Measurements from ENCODE around the gene TPCN2. TPM values are rescaled to one million over a fixed set of nuclear protein-coding genes. Genes with fewer than 3 reads are reported as not detected.

The TPCN2 gene
- total RNA-seq, 1 experiment from 2014 or later: 15.2 TPM

DNA sequence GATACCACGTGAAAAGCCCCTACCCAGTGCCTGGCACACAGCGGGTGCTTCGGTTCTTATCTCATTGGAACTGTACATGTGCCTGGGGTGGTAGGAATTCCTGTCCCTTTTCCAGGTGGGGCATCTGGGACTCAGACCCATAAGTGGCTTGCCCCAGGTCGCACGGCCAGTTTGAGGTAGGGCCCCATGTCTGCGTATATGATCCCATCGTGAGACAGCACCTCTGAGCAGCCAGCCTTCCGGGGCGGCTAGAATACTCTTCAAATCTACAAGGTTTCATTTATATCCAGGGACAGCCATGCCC lies 73.5 kb downstream of the TPCN2 start:
- Histone ChIP-seq H3K4me1 (ENCODE audit: control insufficient read depth in 1 of 2, insufficient read depth in 2 of 2, low read length in 2 of 2) (peaks cover 45 to 69% of the 10 kb centered on the region in 2 experiments), H2AFZ (ENCODE audit: low read depth, low read length, poor library complexity, severe bottlenecking) (no peak overlapping the region), H3K27me3 (ENCODE audit: insufficient read depth, low read length) (no peaks in the 10 kb centered on the region), H3K9ac (ENCODE audit: low read length) (peak overlapping the region; percentile 62), H3K9me2 (ENCODE audit: insufficient read depth) (no peaks in the 10 kb centered on the region), H4K20me1 (ENCODE audit: insufficient read depth) (no peaks in the 10 kb centered on the region), H3K4me2 (ENCODE audit: low read length) (peak overlapping the region; percentile 82), H3K79me2 (ENCODE audit: insufficient read depth, low read length) (no peaks in the 10 kb centered on the region), H3K9me3 (ENCODE audit: control insufficient read depth in 1 of 2, insufficient read depth in 1 of 2, low read depth in 1 of 2, low read length in 2 of 2) (no peaks in the 10 kb centered on the region; a peak in 1 of 4 replicates), H3K27ac (ENCODE audit: low read depth, low read length) (peak overlapping the region; percentile 98), H3K4me3 (replicated peaks in 1 of 2; ENCODE audit: low read depth in 1 of 2, low read length in 2 of 2) (peak overlapping the region in 1 of 2 experiments; percentile 54; a peak in 2 of 4 replicates), H3K36me3 (ENCODE audit: control insufficient read depth in 1 of 2, insufficient read depth in 2 of 2, low read length in 2 of 2) (no peaks in the 10 kb centered on the region)
- POLR2A ChIA-PET: no interaction called here
- RAD21 ChIA-PET (ENCODE audit: low non-redundant PET in 1 of 2, low total read pairs in 2 of 2, uncharacterized antibody in 2 of 2, unreplicated experiment in 2 of 2): interaction anchor here (0.6 to 1.3 kb wide), 3 partner anchors 9 to 31 kb away, joined by 4 to 6 read pairs (median 4); no protein-coding TSS in a partner anchor
- CTCF ChIA-PET: interaction anchor here (0.6 to 3.1 kb wide), 2 partner anchors 9 to 517 kb away, joined by 3 to 32 read pairs; no protein-coding TSS in a partner anchor
- ATAC-seq (no peak; the same call in 1 of the 2 replicates), DNase-seq (ENCODE audit: low read depth, low spot score) (no peak)
- BruUV-seq (replicated peaks): no TSS peak
- intact Hi-C loops (cut with micrococcal nuclease): loop anchor here (2.0 kb wide), 2 partner anchors 175 to 517 kb away; no protein-coding TSS in a partner anchor
- TF ChIP-seq, protein P1, sequence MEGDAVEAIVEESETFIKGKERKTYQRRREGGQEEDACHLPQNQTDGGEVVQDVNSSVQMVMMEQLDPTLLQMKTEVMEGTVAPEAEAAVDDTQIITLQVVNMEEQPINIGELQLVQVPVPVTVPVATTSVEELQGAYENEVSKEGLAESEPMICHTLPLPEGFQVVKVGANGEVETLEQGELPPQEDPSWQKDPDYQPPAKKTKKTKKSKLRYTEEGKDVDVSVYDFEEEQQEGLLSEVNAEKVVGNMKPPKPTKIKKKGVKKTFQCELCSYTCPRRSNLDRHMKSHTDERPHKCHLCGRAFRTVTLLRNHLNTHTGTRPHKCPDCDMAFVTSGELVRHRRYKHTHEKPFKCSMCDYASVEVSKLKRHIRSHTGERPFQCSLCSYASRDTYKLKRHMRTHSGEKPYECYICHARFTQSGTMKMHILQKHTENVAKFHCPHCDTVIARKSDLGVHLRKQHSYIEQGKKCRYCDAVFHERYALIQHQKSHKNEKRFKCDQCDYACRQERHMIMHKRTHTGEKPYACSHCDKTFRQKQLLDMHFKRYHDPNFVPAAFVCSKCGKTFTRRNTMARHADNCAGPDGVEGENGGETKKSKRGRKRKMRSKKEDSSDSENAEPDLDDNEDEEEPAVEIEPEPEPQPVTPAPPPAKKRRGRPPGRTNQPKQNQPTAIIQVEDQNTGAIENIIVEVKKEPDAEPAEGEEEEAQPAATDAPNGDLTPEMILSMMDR (IDR thresholded peaks at IDR 0.05 in 2 of 3, conservative IDR thresholded peaks at IDR 0.05 in 1 of 3; ENCODE audit: borderline replicate concordance in 1 of 3, insufficient read depth in 1 of 3, low read depth in 2 of 3, low read length in 2 of 3): no peak
- TF ChIP-seq ZFX (IDR thresholded peaks at IDR 0.05): 0 out of 2 replicates have a peak, but pooled peaks have one; percentile 29

DNA sequence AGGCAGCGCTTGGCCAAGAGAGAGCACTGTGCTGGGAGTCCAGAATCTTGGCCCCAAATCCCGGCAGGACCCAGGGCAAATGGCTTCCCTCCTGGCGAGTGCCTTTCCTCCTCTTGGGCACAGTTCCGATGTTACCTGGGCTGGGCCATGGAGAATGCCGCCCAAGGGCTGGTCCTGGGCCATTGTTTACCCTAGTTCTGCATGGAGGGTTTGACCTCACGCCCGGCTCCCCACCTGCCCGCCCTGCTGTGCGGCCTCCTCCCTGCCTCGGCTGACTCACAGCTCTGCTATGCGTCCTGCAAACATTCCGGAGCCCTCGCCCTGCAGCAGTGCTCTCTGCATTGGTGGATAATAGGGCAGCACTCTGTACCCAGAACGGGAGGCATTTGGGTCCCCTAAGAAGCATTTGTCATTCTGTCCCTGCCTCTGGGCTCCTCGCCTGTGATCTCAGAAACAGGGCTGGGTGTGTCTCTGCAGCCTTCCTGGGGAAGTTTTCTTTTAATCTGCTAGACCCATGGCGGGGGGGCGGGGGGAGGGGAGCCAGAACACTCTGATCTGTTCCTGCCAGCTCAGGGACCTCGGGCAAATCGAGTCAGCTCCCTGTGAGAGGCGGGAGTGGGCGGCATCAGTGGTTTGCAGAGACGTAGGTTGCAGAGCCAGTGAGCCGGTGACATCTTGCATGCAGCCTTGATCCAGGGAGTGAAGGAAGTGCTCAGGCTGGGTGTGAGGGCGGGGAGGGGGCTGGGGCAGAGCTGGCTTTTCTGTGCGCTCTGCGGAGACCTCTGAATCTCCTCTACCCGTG lies 74.1 kb downstream of the TPCN2 start:
- Histone ChIP-seq H3K36me3 (ENCODE audit: control insufficient read depth in 1 of 2, insufficient read depth in 2 of 2, low read length in 2 of 2) (no peaks in the 10 kb centered on the region), H3K9me3 (ENCODE audit: control insufficient read depth in 1 of 2, insufficient read depth in 1 of 2, low read depth in 1 of 2, low read length in 2 of 2) (no peaks in the 10 kb centered on the region; a peak in 1 of 4 replicates), H3K9me2 (ENCODE audit: insufficient read depth) (no peaks in the 10 kb centered on the region), H3K27ac (ENCODE audit: low read depth, low read length) (peak overlapping the region; percentile 98), H3K4me1 (ENCODE audit: control insufficient read depth in 1 of 2, insufficient read depth in 2 of 2, low read length in 2 of 2) (peaks cover 45 to 69% of the 10 kb centered on the region in 2 experiments), H3K27me3 (ENCODE audit: insufficient read depth, low read length) (no peaks in the 10 kb centered on the region), H3K9ac (ENCODE audit: low read length) (peak overlapping the region; percentile 62), H3K4me2 (ENCODE audit: low read length) (peak overlapping the region; percentile 82), H4K20me1 (ENCODE audit: insufficient read depth) (no peaks in the 10 kb centered on the region), H2AFZ (ENCODE audit: low read depth, low read length, poor library complexity, severe bottlenecking) (no peak overlapping the region), H3K79me2 (ENCODE audit: insufficient read depth, low read length) (no peaks in the 10 kb centered on the region), H3K4me3 (replicated peaks in 1 of 2; ENCODE audit: low read depth in 1 of 2, low read length in 2 of 2) (peak overlapping the region; percentile 29 to 54)
- ATAC-seq (peak; percentile 88), DNase-seq (ENCODE audit: low read depth, low spot score) (peak; percentile 92)
- ChIA-PET RAD21 (ENCODE audit: low non-redundant PET in 1 of 2, low total read pairs in 2 of 2, uncharacterized antibody in 2 of 2, unreplicated experiment in 2 of 2) (interaction anchor here (0.6 to 1.3 kb wide), 6 partner anchors 9 to 175 kb away, joined by 3 to 6 read pairs (median 4); no protein-coding TSS in a partner anchor), CTCF (interaction anchor here (0.6 to 3.1 kb wide), 3 partner anchors 9 to 552 kb away, joined by 3 to 32 read pairs (median 3); partner anchors contain the start of gene LTO1), POLR2A (interaction anchor here (3.0 kb wide), 1 partner anchor 171 kb away, joined by 9 read pairs; the partner anchor contains the start of gene MYEOV)
- intact Hi-C loops (cut with micrococcal nuclease): loop anchor here (2.0 kb wide), 2 partner anchors 174 to 516 kb away; no protein-coding TSS in a partner anchor
- no TSS peak for BruUV-seq (replicated peaks)
- TF ChIP-seq FOSL1 (IDR thresholded peaks at IDR 0.05; ENCODE audit: low read depth): peak; percentile 94
- TF ChIP-seq ELF1 (IDR thresholded peaks at IDR 0.05; ENCODE audit: borderline replicate concordance, low read depth): no peak
- TF ChIP-seq SRF (IDR thresholded peaks at IDR 0.05; ENCODE audit: low read depth): no peak; the same call in 1 of the 2 replicates
- TF ChIP-seq EGR1 (IDR thresholded peaks at IDR 0.05; ENCODE audit: low read depth): peak; percentile 67; the same call in 1 of the 2 replicates
- no peak for TF ChIP-seq ZNF274 (IDR thresholded peaks at IDR 0.05; ENCODE audit: low read depth, low read length)
- TF ChIP-seq, protein P2, sequence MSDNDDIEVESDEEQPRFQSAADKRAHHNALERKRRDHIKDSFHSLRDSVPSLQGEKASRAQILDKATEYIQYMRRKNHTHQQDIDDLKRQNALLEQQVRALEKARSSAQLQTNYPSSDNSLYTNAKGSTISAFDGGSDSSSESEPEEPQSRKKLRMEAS (IDR thresholded peaks at IDR 0.05): peak; percentile 80; the same call in 1 of the 2 replicates
- peak; percentile 60 for TF ChIP-seq POLR2AphosphoS5 (IDR thresholded peaks at IDR 0.05; ENCODE audit: low read depth, low read length)
- TF ChIP-seq, protein P3, sequence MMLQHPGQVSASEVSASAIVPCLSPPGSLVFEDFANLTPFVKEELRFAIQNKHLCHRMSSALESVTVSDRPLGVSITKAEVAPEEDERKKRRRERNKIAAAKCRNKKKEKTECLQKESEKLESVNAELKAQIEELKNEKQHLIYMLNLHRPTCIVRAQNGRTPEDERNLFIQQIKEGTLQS (IDR thresholded peaks at IDR 0.05): no peak
- TF ChIP-seq, protein P4, sequence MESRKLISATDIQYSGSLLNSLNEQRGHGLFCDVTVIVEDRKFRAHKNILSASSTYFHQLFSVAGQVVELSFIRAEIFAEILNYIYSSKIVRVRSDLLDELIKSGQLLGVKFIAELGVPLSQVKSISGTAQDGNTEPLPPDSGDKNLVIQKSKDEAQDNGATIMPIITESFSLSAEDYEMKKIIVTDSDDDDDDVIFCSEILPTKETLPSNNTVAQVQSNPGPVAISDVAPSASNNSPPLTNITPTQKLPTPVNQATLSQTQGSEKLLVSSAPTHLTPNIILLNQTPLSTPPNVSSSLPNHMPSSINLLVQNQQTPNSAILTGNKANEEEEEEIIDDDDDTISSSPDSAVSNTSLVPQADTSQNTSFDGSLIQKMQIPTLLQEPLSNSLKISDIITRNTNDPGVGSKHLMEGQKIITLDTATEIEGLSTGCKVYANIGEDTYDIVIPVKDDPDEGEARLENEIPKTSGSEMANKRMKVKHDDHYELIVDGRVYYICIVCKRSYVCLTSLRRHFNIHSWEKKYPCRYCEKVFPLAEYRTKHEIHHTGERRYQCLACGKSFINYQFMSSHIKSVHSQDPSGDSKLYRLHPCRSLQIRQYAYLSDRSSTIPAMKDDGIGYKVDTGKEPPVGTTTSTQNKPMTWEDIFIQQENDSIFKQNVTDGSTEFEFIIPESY (IDR thresholded peaks at IDR 0.05; ENCODE audit: extremely low read depth, insufficient replicate concordance, low read length): no peak
- TF ChIP-seq EZH2 (IDR thresholded peaks at IDR 0.05): no peak
- TF ChIP-seq CEBPB (IDR thresholded peaks at IDR 0.05; ENCODE audit: low read depth): no peak
